Amniotic stem cell (primary cell): ENCODE data around the gene BTBD6.

ENCODE experiments used
- DNase-seq: peaks from one replicate; lab custom pipeline; 2025; lab: John Stamatoyannopoulos, UW

Gene BTBD6

DNA sequence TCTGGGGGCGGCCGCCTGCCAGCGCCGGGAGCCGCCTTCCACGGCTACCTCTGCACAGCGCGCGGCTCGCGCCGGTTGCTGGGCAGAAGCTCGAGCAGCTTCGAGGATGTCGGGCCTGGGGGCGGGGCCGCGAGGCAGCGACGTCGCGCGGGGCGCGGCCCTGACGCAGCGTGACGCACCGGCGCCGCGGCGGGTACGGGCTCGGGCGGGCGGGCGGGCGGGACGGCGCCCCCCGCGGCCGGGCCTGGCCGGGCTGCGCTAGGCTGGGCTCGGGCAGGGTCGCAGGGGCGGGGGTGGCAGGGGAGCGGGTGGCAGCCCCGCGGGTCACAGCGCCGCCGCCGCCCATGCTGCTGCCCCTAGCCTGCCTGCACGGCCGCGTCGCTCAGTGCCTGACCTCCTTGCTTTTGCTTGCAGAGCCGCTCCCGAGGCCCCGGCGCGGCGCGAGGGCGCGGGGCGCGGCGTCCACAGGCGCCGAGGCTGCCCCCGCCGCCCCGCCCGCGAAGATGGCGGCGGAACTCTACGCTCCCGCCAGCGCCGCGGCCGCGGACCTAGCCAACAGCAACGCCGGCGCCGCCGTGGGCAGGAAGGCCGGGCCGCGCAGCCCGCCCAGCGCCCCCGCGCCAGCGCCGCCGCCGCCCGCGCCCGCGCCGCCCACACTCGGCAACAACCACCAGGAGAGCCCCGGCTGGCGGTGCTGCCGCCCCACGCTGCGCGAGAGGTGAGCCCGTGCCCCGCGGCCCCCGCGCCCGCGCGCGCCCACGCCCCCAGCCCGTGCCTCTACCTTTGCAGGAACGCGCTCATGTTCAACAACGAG lies at the start of gene BTBD6:
TSS of gene BTBD6 (plus strand) at position 166 of the 814 bp plus-strand sequence. CDS start at position 345, 179 bp downstream.
- peak; percentile 65 for DNase-seq

DNA sequence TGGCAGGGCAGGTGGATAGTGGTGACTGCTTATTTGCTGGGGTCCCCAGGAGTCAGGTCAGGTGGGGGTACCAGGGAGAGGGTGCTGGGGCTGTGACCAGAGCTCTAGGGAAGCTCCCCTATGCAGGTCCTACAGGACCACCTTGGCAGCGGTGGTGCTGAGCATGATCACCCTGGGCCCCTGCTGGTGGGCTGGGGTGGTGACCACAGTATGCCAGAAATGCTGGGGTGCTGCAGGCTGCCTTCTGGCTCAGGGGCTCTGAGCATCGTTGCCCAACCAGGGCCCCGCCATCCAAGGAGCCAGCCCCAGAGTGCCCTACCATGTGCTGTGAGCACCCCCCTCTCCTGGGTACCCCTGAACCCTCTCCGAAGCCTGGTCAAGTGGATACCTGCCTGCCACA lies 49.7 kb upstream of the BTBD6 start:
- DNase-seq = no peak

DNA sequence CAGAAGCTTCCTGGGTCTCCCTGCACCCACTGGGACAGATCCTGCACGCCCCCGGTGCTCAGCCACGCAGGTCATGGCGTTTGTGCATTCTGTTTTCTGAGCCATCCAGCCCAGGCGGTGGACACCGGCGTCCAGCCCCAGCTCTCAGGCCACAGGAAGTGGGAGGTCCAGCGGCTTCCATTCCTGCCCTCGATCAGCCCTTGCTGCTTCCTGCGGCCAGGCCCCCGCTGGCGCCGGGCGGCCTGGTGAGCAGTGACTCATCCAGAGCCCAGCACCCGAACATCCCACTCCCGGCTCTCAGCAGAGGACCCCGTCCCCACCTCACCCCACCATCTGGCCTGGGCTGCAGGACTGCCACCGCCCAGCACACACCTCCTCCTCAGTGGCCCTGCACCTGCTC lies 49.2 kb upstream of the BTBD6 start:
- no peak for DNase-seq

DNA sequence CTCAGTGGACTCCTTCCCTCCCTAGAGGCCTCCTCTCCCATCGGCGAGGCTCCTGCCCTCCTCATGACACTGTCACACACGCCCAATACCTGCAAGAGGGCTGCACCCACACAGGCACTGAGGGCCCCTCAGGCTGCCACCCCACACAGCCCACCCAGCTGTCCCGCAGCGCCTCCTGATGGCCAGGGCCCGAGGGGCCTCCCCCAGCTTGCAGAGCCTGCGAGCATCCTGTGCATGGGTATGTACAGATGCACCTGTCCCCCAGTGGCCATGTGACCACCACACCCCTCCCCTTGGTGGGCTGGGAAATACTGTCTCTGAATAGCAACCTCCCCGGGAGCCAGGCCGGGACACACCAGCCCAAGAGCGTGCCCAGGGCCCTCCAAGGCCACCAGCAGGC lies 48.3 kb upstream of the BTBD6 start:
- no peak for DNase-seq

DNA sequence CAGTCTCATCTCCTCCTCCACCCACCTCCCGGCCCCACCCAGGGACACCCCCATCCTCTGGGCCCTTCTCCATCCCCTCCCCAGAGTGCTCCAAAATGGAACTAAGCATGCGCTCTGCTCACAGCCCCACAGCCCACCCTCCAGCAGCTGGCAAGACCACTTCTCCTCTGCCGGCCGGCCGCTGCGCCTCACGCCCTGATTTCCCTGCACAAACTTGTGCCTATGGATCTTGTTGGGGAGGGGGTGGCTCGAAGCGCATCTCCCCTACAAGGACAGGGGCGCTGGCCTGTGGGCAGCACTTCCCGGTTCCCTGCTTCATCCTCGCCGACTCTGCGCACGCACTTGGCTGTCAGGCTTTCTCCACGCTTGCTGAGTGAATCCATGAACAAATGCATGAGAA lies 47.7 kb upstream of the BTBD6 start:
- no peak for DNase-seq

DNA sequence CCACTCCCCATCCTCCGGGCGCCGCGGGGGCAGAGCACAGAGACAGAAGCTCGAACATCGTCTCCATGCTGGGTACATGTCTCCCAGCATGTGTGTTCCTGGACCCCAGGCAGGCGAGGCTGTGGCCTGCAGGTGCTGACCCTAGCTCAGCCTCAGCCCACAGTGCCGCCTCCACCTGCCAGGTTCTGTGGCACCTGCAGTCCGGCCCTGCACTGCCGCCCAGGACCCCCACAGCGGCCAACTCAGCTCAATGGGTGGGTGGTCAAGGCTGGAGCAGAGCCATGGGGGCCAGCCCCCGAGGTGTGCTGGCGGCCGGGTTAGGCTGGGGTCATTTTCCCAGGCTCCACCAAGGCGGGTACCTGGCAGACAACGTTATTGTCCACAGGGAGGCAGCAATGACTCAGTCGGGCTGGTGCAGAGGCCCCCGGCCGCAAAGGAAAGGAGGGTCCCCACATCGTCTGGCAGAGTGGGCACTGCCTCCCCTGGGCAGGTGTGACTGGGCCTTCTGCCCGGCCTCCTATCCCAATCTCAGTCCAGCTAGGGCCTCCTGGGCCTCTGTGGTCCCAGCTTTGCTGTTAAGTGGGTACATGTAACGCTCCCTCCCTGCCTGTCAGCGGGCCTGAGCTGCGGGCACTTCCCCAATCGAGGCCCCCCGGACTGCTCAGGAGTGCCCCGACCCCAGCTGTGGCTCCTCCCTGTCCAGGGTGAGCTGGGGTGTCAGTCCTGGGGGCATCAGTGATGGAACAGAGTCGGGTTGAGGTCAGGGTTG lies 47.0 kb upstream of the BTBD6 start:
- no peak for DNase-seq

DNA sequence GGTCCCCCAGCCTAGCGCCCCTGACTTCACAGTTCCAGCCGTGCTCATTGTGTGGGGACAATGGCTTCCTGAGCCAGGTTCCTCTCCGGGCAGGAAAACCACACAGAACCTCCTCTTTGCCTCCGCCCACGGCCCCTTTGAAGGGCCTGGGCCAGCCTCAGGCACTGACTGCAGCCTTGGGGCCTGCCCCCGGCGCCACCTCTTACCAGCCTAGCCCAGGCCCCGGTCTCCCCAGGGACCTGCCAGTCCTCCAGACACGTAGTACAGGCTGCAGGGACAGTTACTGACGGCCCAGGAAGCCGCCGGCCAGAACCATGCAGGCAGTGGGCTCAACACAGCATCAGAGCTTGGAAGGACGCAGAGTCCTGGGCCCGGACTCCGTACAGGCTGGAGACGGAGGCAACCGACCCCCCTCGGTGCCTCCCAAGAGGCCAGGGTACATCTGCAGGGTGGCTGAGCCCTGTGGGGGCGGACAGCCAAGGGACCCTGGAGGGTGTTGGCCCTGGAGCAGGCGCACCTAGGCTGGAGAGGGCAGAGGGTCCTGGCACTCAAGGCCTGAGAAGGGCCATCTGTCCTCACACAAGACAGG lies 46.3 kb upstream of the BTBD6 start:
- DNase-seq = no peak

DNA sequence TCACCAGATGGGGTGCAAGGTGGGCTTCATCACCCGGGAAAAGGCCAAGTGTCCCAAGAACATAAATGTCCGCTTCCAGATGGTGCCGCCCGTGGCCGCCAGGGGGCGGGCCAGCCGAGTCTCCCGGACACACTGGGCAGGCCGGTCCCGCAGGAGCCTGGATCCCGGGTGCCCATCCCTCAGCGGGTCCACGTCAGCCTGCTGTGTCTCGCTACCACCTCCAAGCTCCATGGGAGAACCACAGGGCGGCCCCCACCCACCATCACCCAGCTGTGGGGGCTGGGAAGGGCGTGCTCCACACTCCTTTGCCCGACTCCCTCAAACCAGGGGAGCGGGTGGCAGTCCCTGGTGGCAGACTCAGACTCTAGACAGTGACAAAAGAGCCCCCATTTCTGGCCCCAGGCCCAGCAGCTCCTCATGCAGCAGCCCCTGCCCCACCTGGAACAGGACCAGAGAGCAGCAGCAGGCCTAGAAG lies 45.2 kb upstream of the BTBD6 start:
- DNase-seq = peak; percentile 42

DNA sequence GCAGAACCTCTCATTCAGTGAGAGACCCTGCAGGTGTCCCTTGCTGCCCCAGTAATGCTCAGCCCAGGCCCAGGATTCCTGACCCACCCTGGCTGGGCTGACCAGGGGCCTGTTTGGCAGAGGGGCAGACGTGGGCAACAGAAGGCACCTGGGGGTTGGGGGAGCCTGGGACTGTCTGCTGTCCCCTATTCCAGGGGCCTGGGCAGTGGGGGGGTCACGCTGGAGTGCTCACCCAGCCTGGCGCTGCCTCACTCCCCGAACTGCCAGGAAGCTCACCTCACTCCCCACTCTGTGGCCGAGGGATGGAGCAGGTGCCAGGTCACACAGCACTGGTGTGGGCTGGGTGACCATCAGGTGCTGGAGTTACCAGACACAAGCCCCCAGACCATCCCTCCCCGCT lies 44.6 kb upstream of the BTBD6 start:
- no peak for DNase-seq

DNA sequence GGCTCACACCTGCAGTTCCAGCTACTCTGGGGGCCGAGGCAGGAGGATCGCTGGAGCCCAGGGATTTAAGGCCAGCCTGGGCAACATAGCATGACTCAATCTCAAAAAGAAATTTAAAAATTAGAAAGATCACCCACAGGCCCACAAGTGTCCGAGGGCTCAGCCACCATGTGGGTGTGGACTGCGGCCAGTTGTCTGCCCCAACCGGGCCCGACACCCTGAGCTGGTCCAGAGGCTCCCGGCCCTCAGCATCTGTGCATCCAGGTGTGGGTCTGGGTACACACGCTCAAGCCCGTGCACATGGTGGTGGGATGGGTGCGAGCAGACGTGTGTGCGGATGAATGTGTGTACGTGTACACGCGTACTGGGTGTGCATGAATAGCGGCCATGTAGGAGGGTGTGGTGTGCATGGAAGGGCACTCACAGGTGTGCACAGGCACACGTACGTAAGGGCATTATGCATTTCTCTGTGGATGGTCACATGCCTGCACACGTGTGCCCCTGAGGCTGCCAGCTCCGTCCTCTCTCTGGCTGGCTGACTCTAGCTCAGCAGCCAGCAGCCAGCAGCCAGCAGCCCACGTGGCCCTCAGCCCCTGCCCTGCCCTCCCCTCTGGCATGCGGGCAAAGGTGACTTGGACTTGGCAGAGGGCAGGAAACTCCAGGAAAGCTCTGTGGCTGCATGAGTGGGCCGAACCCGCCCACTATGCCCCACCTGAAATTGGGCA lies 44.0 kb upstream of the BTBD6 start:
- no peak for DNase-seq

DNA sequence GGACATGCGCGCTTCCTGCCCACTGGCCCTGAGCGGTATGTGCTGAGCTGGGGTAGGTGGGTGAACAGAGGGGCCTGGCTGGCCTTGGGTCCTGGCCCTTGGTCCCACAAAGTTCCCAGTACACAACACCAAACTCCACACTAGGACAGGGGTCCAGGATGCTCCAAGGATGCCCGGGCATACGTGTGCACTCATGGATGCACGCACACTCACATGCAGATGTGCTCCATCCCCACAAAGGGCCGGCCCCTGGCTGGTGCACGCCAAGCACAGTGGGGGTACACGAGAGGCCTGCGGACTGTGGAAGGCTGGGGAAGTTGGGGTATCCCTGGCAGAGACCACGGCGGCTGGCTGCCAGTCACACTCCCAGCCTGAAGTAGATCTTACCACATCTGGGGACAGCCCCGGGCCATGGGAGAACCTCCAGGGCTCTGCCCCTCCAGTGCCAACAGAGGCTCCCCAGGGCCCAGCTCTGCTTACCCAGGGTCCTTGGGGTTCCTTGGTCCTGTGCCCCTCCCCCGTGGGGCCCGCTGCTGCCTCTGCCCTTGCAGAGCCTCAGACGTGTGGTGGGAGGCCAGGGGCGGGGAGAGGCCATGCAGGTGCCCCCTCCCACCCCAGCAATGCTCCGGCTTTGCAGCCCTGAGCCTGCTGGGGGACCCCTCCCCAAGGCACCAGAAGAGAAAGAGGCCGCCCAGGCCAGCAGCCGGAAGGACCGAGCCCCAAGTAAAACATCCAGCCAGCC lies 43.2 kb upstream of the BTBD6 start:
- DNase-seq = no peak

DNA sequence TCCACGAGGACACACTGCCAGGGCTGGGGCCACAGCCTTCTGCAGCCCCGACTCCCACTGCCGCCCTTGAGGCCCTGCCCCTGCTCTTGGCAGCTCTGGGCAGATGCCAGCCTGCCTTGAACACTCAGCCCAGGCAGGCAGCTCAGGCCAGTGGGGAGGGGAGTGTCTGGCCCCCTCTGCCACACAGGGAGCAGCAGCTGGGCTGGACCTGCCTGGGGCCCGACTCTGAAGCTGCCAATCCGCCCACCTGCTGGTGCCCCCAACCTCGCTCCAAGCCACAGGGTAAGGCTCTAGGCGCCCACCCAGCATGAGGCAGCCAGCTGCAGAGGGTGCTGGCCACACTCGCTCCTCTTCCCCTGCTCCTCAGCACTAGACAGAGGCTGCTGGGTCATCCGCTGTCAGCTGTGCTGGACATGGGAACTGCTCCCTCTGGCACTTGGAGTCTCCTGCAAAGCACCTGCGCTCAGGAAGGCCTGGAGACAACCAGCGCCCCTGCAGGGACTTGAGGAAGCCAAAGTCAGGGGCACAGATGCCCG lies 42.6 kb upstream of the BTBD6 start:
- no peak for DNase-seq

DNA sequence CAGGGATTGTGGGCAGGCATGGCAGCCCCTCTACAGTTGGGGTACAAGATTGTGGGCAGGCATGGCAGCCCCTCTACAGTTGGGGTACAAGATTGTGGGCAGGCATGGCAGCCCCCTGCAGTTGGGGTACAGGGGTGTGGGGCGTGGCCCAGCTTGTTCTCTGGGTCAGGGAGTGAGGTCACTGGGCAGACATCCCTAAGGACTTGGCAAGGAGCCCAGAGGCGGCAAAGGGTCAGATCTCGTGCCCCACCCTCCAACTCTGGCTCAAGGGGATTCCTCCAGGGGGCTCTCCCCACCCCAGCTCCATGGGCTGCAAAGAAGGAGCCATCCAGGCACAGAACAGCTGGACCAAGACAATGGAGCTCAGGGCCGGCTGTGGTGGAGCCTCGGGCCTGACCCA lies 41.5 kb upstream of the BTBD6 start:
- DNase-seq = no peak

DNA sequence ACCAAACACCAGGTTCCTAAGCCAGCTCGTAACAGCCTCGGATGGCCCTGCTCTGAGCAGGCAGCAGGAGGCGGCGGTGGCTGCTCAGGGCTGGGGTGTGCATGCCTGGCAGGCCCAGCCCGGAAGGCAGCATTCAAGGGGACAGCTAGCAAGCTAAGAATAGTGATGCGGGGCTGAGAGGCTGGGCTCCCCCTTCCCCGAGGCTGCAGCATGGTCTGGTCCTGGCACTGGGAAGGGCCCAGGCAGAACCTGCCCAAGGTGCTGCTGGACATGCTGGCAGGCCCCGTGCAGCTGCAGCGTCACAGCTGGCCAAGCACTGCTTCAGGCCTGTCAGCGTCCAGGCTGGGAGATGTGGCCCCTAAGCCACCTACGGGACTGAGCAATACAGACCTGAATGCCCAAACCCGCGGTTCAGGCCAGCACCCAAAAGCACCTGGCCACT lies 40.9 kb upstream of the BTBD6 start:
- DNase-seq = no peak

DNA sequence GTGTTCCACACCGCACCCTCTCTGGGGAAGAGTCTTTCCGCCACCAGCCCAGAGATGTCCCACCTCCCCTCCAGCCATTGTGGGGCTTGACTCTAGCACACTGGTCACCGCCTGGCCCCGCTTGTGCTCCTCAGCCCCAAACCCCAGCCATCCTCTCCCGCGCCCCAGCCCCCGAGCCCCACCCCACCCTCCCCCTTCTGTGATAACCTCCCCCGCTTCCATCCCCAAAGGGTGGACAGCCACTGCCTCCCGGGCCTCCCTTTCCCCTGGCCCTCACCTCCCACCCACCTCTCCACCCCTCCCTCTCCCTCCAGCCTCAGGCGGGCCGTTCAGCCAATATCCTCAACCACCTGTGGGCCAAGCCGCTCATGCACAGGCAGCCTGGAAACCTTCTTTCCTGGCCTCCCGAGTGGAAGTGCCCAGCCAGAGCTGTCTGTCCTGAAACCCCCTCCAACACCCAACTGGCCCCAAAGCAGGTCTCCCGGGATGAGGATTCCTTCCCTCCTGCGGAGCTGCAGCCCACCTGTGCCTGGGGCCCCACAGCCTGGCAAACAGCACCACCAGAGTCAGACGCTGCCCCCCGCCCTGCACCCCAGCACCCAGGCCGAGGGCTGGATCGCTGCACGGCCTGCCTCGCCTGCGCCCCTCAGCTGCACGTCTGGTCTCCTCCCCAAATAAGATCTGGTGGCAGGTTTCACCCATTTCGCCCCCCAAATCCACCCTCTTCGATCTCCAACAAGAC lies 40.2 kb upstream of the BTBD6 start:
- DNase-seq = no peak

DNA sequence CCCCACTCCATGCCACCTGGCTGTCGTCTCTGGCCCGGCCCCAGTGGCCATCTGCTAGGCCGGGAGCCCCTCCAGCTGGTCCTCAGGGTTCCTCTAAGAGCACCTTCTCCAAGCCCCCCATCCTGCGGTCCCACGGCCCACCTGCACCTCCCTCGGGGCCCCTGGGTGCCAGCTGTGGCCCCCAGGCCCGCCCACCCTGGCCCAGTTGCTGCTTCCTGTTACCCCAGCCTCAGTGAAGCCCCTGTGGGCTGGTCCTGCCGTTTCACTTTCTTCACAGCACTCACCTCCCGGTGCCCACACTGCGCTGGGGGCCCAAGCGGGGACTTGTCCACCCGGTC lies 39.6 kb upstream of the BTBD6 start:
- DNase-seq = no peak

DNA sequence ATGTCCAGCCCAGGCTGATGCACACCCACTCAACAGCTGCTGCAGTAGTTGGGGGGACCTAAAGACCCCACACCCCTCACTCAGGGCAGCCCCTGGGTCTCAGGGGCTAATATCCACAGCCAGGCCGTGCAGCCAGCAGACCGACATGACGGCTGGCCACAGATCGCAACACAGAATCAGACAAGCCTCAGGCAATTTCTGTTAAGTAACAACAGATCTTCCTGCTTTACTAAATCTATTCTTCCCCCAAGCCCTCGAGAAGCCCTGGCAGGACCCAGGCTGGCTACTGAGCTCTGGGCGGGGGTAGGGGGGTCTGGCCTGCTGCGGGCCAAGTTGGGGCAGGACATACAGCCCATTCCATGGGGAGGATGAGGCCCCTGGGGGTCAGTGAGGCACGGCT lies 39.2 kb upstream of the BTBD6 start:
- DNase-seq = no peak

DNA sequence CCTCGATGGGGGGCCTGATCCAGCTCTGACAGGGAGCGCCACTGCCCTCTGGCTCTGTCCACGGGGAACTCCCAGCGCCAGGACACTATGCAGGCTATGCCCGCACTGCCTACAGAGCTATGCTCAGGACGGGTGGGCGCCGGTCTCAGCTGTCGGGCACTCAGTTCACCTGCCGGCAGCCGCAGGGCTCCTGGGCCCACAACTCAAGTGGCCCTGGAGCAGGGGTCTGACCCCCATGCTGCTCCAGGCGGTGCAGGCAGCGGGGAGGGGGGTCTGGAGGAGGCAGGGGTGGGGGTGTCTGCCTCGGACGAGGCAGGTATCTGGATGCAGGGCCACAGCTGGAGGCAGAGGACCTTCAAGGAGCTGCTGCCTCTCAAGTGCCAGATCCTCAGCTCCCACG lies 38.7 kb upstream of the BTBD6 start:
- DNase-seq = no peak

DNA sequence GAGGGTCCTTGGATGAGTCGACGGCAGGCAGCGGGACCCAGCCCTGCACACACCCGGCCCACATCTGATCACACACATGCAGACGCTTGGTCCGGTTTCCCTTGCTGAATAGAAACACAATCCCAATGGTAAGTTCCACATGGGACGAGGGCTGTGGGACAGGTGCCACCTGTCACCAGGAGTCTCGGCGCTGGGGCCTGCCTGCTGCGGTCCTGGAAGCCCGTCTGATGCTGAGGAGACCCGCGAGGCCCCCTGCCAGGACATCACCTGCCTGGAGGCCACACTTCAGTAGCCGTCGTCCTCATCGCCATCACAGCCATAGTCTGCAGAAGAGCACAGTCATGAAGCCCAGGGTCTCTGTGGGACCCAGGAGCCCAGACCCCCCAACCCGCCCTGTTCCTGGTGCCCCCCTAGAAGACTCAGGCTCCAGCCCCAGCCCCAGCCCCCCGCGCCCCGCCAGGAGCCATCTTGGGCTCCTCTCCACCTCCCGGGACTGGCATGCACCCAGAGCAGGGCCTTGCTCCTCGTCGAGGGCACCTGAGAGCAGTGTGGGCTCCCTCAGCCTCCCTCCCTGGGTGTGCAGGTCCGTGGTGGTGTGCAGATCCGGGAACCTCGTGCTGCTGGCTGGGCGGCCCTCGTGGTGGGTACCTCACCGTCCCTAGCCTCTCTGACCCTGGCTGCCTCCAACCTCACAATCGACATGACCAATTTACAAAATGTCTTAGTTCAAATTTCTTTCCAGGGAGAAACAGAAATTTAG lies 37.9 kb upstream of the BTBD6 start:
- no peak for DNase-seq
